NCI-H1048 (cell line): Measurements from ENCODE around the gene GSTP1.
A peak's percentile ranks its signal among the peaks of the same experiment; 100 is the strongest.
"Not testable (repeated sequence)": the region's sequence is repeated elsewhere in the genome, so short reads cannot be mapped to it uniquely, and the experiment has no call there.

Experiments
- DNase-seq: peaks from one replicate; lab custom pipeline; 2025; lab: John Stamatoyannopoulos, UW

The GSTP1 gene

DNA sequence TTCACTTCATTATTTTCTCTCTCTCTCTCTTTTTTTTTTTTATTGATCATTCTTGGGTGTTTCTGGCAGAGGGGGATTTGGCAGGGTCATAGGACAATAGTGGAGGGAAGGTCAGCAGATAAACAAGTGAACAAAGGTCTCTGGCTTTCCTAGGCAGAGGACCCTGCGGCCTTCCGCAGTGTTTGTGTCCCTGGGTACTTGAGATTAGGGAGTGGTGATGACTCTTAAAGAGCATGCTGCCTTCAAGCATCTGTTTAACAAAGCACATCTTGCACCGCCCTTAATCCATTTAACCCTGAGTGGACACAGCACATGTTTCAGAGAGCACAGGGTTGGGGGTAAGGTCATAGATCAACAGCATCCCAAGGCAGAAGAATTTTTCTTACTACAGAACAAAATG is 13.8 kb downstream of the GSTP1 start:
- DNase-seq: not testable (repeated sequence)

- not testable (repeated sequence) for DNase-seq
These were observed 14.4 kb downstream of the GSTP1 start for GRCh38 chr11:67597963-67598362.

DNA sequence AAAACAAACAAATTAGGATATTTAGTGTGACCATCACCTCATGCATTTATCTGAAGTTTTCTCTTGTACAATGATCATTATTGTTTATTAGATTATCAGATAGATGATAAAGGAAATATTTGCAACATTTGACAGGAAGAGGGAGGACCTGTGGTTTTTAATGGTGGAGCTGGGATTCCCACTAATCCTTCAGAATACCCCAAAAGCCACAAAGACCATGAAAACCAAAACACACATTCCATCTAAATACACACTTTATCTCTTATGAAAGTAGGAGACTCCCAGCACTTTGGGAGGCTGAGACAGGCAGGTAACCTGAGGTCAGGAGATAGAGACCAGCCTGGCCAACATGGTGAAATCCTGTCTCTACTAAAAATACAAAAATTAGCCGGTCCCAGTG is 15.5 kb downstream of the GSTP1 start:
- DNase-seq: no peak

GRCh38 chr11:67600324-67601029 is 16.9 kb downstream of the GSTP1 start:
- no peak for DNase-seq

- no peak for DNase-seq
These were observed 17.5 kb downstream of the GSTP1 start for GRCh38 chr11:67601098-67601497.

GRCh38 chr11:67604119-67604518 is 20.5 kb downstream of the GSTP1 start:
- DNase-seq: not testable (repeated sequence)

GRCh38 chr11:67604815-67605214 is 21.2 kb downstream of the GSTP1 start:
- no peak for DNase-seq

- DNase-seq: no peak
These were observed 21.8 kb downstream of the GSTP1 start for GRCh38 chr11:67605231-67606011.

DNA sequence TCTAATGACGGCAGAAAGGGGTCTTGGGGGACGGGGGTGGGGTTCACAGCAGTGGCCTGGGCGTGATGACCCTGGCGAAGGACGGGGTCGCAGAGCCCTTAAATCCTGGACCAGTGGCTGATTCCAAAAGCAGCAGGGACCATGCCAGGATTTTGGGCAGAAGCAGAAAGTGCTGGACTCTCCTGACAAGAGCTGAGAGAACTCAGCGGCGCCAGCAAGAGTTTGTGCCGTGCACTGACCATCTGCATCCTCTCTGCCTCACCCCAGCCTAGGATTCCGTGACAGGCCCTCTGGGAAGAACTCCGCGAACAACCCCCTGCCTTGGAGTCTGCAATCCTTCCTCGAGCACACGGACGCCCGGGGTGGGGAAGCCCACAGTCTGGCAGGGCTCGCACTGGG is 22.5 kb downstream of the GSTP1 start:
- no peak for DNase-seq

DNA sequence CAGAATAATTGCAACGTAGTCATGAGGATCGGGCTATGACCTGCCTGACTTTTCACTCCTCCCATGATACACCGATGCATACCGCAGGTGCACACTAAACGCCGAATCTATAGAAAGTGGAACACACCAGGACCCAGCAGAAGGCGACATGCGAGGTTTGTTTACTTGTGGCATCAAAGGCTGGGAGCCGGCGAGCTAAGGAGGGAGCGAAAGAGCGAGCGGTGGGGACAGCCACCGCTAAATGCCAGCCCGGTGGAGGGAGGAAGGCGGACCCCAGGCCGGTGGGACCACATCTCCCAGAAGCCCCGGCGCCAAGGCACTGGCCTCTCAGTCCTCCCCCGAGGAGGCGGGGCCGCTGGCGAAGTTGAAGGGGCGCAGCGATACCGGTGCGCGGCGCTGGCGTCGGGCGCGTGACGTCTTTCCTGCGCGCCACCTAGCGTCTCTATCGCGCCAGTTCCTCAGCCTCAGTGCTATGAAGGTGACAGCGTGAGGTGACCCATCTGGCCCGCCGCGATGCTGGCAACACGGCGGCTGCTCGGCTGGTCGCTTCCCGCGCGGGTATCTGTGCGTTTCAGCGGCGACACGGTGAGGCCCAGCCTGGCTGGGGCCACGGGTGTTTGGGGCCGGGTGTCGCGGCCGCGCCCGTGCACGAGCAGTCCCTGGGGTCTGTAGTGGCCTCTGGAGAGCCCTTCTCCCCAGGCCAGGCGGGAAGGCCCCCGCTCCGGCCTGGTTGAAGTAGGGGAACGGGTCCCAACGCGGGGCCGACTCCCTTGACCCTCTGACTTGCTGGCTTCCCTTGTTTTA is 23.1 kb downstream of the GSTP1 start, which contains the start of gene NDUFV1:
NDUFV1 (plus strand) TSS at position 445 of the 804 bp plus-strand sequence; CDS start at position 514, 69 bp downstream.
- DNase-seq: peak; percentile 92

- no peak for DNase-seq
These were observed 23.9 kb downstream of the GSTP1 start for GRCh38 chr11:67607507-67607906.

- DNase-seq: no peak
These were observed 24.9 kb downstream of the GSTP1 start for GRCh38 chr11:67608486-67608885.

- DNase-seq: no peak
These were observed 25.7 kb downstream of the GSTP1 start for GRCh38 chr11:67609316-67609715.

GRCh38 chr11:67610302-67610868 is 26.8 kb downstream of the GSTP1 start:
- no peak for DNase-seq

GRCh38 chr11:67611165-67611564 is 27.6 kb downstream of the GSTP1 start:
- DNase-seq: no peak

DNA sequence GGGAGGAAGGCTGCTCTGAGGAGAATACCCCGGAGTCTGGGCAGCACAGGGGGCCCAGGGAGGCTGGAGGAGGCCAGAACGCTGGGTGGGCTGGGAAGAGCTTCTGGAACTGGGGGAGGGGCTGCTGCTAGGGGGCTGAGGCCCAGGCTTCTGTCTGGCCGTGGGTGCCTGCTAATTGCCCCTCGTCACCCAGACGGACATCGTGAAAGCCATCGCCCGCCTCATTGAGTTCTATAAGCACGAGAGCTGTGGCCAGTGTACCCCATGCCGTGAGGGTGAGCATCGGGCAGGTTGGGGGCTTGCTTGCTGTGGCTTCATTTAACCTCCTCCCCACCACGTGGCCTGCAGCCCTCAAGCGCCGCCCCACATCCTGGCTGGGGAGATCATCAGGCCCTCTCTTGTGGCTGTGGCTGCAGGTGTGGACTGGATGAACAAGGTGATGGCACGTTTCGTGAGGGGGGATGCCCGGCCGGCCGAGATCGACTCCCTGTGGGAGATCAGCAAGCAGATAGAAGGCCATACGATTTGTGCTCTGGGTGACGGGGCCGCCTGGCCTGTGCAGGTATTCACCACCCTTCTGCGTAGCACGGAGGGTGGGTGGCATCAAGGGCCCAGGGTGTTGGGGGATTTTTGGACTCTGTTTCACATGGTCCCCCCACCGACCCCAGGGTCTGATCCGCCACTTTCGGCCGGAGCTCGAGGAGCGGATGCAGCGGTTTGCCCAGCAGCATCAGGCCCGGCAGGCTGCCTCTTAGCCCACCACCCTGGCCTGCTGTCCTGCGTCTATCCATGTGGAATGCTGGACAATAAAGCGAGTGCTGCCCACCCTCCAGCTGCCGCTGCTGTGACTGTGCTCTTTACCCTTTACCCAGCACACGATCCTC is 28.3 kb downstream of the GSTP1 start:
- no peak for DNase-seq

DNA sequence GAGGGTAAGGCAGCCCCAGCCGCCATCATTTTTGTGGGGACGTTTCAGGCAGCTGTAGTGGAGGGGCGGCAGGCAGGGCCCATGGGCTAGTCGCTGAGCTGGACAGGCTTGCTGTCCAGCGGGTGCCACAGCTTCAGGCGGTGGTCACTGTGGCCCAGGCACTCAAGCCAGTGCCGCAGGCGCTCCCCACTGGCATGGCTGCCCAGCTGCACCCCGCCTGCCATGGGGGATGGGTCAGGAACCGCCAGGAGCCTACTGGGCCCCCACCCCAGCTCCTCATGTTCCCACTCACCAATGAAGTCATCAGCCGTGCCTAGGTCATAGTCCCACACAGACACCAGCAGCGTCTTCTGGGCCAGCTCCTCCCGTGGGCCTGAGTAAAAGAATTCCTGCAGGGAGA is 29.1 kb downstream of the GSTP1 start:
- no peak for DNase-seq

DNA sequence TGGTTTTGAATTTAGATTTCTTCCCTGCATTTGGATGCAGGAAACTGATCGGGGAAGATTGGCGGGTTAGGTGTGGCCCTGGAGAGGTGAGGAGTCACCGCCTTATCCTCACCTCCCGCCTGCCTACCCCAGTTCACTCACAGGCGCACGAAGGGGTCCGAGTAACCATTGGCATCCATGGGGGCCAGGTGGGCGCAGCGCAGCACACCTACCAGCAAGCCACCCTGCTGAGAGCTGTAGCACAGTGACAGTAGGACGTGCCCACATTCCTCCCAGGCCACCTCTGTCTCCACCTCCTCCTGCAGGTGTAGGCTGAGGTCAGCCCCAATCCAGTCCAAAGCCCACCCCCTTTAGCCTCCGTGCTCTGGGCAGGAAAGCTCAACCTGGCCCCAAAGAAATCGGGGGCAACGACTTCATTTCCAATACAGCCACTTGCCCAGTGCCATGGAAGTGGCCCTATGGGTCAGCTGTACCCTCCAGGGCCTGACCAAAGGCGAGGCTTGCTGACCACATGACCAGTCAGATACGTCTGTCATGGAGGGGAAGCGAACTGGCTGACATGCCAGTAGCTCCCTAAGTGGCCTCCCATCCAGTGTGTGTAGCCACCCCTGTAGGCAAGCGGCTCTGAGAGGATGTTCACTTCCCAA is 29.8 kb downstream of the GSTP1 start:
- DNase-seq: no peak

- DNase-seq: no peak
These were observed 30.5 kb downstream of the GSTP1 start for GRCh38 chr11:67613960-67614715.
